ENCODE measurements around the gene TLL2.

The TLL2 gene

DNA sequence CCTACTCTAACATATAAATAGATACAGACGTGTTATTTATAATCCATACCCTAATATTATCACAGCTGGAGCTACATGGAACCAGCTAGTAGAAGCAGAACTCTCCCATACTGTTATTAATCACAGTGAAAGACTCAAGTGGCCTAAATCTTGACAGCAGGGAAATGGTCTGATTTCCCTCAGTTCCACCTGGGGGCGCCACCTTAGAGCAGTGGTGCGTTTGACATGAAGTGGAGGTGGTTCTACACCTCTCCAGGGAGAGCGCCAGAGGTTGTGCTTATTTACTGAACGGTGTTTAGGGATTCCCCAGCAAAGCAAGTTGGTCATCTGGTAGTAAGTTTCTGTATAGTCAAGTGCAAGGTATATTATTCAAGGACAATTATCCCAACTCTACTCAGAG lies 191.9 kb downstream of the TLL2 start:
- no peak for DNase-seq (ENCODE audit: low read depth)
- TF ChIP-seq, protein P1, sequence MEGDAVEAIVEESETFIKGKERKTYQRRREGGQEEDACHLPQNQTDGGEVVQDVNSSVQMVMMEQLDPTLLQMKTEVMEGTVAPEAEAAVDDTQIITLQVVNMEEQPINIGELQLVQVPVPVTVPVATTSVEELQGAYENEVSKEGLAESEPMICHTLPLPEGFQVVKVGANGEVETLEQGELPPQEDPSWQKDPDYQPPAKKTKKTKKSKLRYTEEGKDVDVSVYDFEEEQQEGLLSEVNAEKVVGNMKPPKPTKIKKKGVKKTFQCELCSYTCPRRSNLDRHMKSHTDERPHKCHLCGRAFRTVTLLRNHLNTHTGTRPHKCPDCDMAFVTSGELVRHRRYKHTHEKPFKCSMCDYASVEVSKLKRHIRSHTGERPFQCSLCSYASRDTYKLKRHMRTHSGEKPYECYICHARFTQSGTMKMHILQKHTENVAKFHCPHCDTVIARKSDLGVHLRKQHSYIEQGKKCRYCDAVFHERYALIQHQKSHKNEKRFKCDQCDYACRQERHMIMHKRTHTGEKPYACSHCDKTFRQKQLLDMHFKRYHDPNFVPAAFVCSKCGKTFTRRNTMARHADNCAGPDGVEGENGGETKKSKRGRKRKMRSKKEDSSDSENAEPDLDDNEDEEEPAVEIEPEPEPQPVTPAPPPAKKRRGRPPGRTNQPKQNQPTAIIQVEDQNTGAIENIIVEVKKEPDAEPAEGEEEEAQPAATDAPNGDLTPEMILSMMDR (IDR thresholded peaks at IDR 0.05; ENCODE audit: insufficient read depth, low read depth, low read length, missing control alignments), result no peak
- no peak overlapping the region for H3K4me3 ChIP-seq (ENCODE audit: low read length)

DNA sequence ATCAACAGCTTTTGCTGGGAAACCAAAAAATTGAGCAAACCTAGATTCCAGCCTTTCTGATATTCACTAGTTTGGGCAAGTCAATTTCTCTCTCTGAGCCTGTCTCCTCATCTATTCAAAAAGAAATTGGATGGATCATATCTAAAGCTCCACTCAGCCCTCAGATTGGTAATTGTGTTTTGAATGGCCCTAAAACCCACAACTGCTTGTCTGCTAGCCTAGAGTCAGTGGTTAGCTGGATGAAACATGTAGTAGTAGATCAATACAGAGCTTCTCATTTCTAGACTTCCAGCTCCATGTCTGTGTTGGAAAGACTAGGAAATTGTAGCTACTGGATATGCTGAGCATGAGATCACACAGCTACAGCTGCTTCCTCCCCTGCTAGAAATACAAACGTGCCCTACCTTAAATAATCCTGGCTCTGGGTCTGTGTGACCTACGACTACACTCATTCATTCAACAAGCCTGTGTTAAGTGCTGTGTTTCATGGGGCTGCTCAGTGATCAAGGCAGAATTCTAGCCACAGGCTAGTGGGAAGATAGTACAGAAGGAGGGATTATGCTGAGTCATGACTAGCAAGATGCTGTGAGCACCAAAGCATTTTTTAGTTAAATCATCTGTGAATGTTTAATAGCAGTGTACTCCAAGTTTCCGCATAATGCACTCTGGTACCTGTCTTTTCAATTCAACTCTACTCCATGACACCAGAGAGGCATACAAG lies 193.8 kb downstream of the TLL2 start:
- no peak overlapping the region for H3K4me3 ChIP-seq (ENCODE audit: low read length)
- TF ChIP-seq, protein P1 (IDR thresholded peaks at IDR 0.05; ENCODE audit: insufficient read depth, low read depth, low read length, missing control alignments), result no peak
- no peak for DNase-seq (ENCODE audit: low read depth)

DNA sequence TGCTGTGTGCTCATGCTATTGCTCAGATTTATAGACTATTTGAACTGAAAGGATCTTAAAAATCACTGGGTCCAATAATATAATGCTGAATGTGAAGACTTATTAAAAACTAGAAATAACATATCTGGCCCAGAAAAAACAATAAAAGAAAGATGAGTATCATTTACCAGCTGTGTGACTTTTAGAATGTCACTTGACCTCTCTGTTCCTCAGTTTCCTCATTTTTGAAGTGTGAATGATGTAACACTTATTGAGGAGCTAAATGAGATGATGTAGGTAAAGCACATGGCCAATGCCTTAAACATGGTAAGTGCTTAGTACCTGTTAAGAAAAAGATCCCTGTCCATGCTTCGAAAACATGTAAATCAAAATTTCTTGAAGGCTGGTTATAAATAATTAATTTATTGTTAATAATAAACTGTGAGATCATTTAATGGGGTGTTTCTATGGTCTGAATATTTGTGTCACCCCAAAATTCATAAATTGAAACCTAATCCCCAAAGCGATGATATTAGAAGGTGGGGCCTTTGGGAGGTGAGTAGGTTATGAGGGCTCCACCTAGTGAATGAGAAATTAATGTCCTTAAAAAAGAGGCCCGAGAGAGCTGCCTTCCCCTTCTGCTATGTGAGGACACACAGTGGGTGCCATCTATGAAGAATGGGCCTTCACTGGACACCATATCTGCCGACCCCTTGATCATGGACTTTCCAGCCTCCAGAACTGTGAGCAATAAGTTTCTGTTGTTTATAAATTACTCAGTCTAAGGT lies 196.5 kb downstream of the TLL2 start:
- H3K4me3 ChIP-seq (ENCODE audit: low read length), result no peak overlapping the region
- DNase-seq (ENCODE audit: low read depth), result no peak
- TF ChIP-seq, protein P1 (IDR thresholded peaks at IDR 0.05; ENCODE audit: insufficient read depth, low read depth, low read length, missing control alignments), result no peak

Measured in epithelial cell of esophagus (primary cell).